ENCODE data around the gene WIPF3. TPM values are rescaled to one million over a fixed set of nuclear protein-coding genes. Genes with fewer than 3 reads are reported as not detected.
A peak's percentile ranks its signal among the peaks of the same experiment; 100 is the strongest.

WIPF3 gene
- total RNA-seq, 1 donor from 2014 or later: not detected

DNA sequence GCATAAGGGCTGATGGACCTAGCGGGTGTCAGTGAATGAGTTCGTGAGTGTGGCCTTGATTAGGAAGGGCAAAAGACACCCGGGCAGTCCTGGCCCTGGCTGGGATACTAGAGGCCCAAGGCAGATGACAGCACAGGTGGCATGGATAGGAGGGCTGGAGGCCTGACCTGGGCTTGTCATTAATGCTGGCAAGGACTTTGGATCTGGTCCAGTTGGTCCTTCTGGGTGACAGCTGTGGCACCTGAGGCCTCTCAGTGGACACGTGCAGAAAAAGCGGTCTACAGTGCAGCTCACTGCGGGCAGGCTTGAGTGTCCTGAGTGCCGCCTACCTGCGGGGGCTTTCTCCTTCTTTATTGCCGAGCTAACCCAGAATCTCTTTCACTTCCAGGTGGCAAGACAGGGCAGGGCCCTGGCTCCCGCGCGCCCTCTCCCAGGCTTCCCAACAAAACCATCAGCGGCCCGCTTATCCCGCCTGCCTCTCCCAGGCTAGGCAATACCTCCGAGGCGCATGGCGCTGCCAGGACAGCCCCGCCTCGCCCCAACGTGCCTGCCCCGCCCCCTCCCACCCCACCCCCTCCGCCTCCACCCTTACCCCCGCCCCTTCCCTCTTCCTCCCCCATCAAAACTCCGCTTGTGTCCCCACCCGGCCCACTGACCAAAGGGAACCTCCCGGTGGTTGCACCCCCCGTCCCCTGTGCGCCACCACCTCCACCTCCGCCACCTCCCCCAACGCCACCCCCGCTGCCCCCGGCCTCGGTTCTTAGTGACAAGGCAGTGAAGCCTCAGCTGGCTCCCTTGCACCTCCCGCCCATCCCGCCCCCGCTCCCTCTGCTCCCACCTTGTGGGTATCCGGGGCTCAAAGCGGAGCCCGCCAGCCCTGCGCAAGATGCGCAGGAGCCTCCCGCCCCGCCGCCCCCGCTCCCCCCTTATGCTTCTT is 77.4 kb downstream of the WIPF3 start:
- H3K27me3 Mint-ChIP-seq (ENCODE audit: unreplicated experiment): peaks cover 19% of the 10 kb centered on the region
- H3K27ac Mint-ChIP-seq (ENCODE audit: unreplicated experiment): no peak overlapping the region
- H3K36me3 Mint-ChIP-seq (ENCODE audit: unreplicated experiment): no peaks in the 10 kb centered on the region
- no peak overlapping the region for H3K4me3 Mint-ChIP-seq (ENCODE audit: unreplicated experiment)
- H3K9me3 Mint-ChIP-seq (ENCODE audit: unreplicated experiment): no peaks in the 10 kb centered on the region
- H3K4me1 Mint-ChIP-seq (ENCODE audit: unreplicated experiment): peaks cover 4% of the 10 kb centered on the region
- DNase-seq (ENCODE audit: extremely low spot score, unreplicated experiment): peak; percentile 38
- TF ChIP-seq, protein P1, sequence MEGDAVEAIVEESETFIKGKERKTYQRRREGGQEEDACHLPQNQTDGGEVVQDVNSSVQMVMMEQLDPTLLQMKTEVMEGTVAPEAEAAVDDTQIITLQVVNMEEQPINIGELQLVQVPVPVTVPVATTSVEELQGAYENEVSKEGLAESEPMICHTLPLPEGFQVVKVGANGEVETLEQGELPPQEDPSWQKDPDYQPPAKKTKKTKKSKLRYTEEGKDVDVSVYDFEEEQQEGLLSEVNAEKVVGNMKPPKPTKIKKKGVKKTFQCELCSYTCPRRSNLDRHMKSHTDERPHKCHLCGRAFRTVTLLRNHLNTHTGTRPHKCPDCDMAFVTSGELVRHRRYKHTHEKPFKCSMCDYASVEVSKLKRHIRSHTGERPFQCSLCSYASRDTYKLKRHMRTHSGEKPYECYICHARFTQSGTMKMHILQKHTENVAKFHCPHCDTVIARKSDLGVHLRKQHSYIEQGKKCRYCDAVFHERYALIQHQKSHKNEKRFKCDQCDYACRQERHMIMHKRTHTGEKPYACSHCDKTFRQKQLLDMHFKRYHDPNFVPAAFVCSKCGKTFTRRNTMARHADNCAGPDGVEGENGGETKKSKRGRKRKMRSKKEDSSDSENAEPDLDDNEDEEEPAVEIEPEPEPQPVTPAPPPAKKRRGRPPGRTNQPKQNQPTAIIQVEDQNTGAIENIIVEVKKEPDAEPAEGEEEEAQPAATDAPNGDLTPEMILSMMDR (IDR thresholded peaks at IDR 0.05): no peak

DNA sequence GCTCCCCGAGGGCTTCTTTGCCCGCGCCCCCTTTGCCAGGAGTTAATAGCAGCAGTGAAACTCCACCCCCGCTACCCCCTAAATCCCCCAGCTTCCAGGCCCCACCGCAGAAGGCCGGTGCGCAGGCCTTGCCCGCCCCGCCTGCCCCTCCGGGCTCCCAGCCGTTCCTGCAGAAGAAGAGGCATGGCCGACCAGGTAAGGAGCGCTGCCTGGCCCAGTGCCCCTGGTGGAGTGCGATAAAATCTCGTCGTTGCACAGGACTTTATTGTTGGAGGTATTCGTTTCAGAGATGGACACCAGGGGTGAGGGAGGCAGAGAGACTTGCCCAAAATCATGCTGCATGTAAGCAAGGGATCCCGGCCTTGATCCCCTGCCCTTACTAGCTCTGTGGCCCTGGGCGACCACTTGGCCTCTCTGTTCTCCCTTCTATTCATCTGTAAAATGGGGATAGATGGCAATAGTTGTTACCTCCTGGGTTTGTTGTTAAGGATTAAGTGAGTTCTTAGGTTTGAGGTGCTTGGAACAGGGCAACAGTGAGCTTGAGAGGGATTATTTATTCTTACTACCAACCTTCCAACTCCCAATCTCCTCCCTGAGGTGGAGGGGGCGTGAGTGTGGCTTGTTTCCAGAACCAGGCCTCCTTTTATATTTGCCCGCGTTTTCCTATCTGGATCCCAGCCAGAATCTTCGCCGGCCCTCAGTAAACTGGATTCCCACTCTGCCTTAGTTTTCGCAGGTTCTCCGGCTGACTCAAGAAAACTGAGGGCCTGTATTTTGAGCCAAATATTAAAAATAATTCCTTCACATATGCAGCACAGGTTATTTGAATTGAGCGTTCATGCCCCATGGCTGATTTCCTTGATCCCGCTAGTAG is 78.3 kb downstream of the WIPF3 start:
- Mint-ChIP-seq H3K9me3 (ENCODE audit: unreplicated experiment) (no peaks in the 10 kb centered on the region), H3K4me3 (ENCODE audit: unreplicated experiment) (no peak overlapping the region), H3K4me1 (ENCODE audit: unreplicated experiment) (peaks cover 4% of the 10 kb centered on the region), H3K27me3 (ENCODE audit: unreplicated experiment) (peaks cover 19% of the 10 kb centered on the region), H3K27ac (ENCODE audit: unreplicated experiment) (no peak overlapping the region), H3K36me3 (ENCODE audit: unreplicated experiment) (no peaks in the 10 kb centered on the region)
- DNase-seq (ENCODE audit: extremely low spot score, unreplicated experiment): peak; percentile 78
- TF ChIP-seq, protein P1 (IDR thresholded peaks at IDR 0.05): no peak

- no peaks in the 10 kb centered on the region for H3K9me3 Mint-ChIP-seq (ENCODE audit: unreplicated experiment)
- H3K4me3 Mint-ChIP-seq (ENCODE audit: unreplicated experiment): no peak overlapping the region
- no peaks in the 10 kb centered on the region for H3K36me3 Mint-ChIP-seq (ENCODE audit: unreplicated experiment)
- DNase-seq (ENCODE audit: extremely low spot score, unreplicated experiment): no peak
- TF ChIP-seq, protein P1 (IDR thresholded peaks at IDR 0.05): no peak
- no peak overlapping the region for H3K27ac Mint-ChIP-seq (ENCODE audit: unreplicated experiment)
- H3K27me3 Mint-ChIP-seq (ENCODE audit: unreplicated experiment): peaks cover 19% of the 10 kb centered on the region
- H3K4me1 Mint-ChIP-seq (ENCODE audit: unreplicated experiment): peaks cover 4% of the 10 kb centered on the region
Observed at GRCh38 chr7:29885626-29886025, 79.3 kb downstream of the WIPF3 start.

GRCh38 chr7:29886827-29887226 is 80.5 kb downstream of the WIPF3 start:
- Mint-ChIP-seq H3K27ac (ENCODE audit: unreplicated experiment) (no peak overlapping the region), H3K36me3 (ENCODE audit: unreplicated experiment) (no peaks in the 10 kb centered on the region), H3K27me3 (ENCODE audit: unreplicated experiment) (peaks cover 22% of the 10 kb centered on the region), H3K4me1 (ENCODE audit: unreplicated experiment) (peaks cover 1% of the 10 kb centered on the region), H3K9me3 (ENCODE audit: unreplicated experiment) (no peaks in the 10 kb centered on the region), H3K4me3 (ENCODE audit: unreplicated experiment) (no peak overlapping the region)
- TF ChIP-seq, protein P1 (IDR thresholded peaks at IDR 0.05): no peak
- peak; percentile 53 for DNase-seq (ENCODE audit: extremely low spot score, unreplicated experiment)

DNA sequence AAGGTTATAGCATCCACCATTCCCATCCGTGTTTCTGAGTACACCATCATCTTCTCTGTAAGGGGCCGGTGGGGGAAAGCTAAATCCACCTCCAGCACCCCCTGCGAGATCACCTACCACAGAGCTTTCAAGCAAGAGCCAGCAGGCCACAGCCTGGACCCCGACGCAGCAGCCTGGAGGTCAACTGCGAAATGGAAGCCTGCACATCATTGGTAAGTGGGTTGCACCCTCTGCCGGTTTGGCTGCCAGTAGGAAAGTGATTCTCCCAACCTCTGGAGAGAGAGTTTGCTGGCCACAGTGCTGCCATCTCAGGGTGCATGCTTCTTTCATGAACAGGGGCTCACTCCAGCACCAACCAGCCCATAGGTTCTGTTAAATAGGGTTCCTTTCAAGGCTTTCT is 81.7 kb downstream of the WIPF3 start:
- TF ChIP-seq, protein P1 (IDR thresholded peaks at IDR 0.05): no peak
- H3K36me3 Mint-ChIP-seq (ENCODE audit: unreplicated experiment): no peaks in the 10 kb centered on the region
- DNase-seq (ENCODE audit: extremely low spot score, unreplicated experiment): peak; percentile 73
- no peaks in the 10 kb centered on the region for H3K4me1 Mint-ChIP-seq (ENCODE audit: unreplicated experiment)
- H3K27me3 Mint-ChIP-seq (ENCODE audit: unreplicated experiment): peaks cover 19% of the 10 kb centered on the region
- no peaks in the 10 kb centered on the region for H3K9me3 Mint-ChIP-seq (ENCODE audit: unreplicated experiment)
- no peak overlapping the region for H3K27ac Mint-ChIP-seq (ENCODE audit: unreplicated experiment)
- no peak overlapping the region for H3K4me3 Mint-ChIP-seq (ENCODE audit: unreplicated experiment)
